NCI-H1436 treated with DMSO at 0.1 percent for 48 hours (cell line): Measurements from ENCODE around the gene AKAP8L.

Source experiments
- DNase-seq: peaks from one replicate; lab custom pipeline; 2025; lab: John Stamatoyannopoulos, UW

AKAP8L gene

GRCh38 chr19:15432629-15433518 is 14.1 kb upstream of the AKAP8L start:
- DNase-seq = no peak

DNA sequence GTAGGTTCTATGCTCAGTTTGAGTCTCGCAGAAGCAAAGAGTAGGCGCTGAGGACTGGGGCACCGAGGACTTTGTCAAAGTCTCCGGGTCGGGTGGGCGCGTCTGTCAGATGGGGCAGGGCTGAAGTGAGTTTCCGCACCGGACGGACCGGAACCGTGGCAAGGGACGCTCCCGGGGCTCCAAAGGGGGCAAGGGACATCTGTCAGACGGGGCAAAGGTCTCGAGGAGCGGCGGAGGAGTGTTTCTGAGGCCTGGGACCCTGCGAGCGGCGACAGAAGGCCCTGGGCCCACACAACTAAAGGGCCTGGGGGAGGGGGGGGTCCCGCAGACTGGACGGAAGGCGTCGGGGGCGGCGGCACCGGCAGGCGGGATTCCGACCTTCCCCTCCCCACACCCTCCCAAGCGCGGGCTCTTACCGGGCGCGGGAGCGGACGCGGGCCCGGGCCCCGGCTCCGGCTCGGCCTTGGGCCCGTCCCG is 13.3 kb upstream of the AKAP8L start:
- no peak for DNase-seq

- no peak for DNase-seq
Observed at GRCh38 chr19:15431396-15432017, 12.7 kb upstream of the AKAP8L start.

DNA sequence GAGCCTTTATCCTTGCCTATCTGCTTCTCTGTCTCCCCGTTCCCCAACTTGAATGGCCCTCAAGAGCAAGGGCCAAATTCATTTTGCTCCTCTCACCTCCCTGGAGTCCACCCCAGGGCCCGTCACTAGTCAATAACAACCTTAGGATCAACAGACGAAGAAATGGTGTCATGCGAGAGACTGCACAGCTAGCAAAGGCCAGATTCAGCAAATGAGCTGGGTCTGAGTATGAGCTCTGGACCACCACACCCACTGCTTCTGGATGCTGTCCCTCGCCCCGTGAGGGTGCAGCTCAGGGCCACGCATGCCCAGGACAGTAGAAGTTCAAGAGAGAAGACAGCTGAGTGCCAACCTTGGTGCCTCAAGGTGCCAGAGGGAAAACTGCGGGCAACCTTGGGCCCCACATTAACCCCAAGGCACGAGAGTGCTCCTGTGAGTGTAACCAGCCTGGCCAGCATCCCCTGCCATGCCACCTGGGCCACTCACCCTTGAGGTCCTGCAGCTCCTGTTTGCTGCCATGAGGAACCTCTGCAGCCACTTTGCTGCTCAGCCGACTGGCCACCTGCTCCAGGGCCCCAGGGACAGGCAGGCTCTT is 11.8 kb upstream of the AKAP8L start:
- no peak for DNase-seq

DNA sequence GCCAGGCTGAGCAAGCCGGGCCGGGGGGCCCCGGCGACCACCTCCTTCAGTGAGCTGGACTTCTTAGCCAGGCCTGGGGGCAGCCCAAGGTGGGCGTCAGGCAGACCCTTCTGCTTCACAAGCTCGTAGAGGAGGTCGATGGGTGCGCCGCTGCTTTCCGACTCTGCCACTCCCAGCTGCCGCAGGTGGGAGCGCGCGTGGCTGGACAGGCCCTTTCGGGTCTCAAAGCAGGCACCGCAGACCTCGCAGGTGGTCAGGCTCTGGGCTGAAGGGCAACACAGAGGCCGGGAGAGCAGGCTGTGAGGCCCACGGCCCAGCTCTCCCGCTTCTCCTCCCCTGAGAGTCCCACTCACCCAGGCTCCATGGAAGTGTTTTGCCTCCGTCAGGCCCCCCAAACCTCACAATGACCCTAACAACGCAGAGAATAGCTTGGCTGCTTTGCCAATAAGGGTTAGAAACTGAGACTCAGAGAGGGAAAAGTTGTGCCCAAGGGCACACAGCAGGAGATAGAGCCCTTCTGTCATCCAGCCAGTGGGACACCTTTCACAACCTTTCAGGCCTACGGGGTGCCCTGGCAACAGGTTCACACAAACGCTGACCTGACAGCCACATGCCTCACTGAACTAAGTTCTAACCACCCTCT is 11.2 kb upstream of the AKAP8L start:
- no peak for DNase-seq

GRCh38 chr19:15428956-15429824 is 10.4 kb upstream of the AKAP8L start:
- DNase-seq = no peak

GRCh38 chr19:15427991-15428471 is 9.2 kb upstream of the AKAP8L start:
- no peak for DNase-seq

DNA sequence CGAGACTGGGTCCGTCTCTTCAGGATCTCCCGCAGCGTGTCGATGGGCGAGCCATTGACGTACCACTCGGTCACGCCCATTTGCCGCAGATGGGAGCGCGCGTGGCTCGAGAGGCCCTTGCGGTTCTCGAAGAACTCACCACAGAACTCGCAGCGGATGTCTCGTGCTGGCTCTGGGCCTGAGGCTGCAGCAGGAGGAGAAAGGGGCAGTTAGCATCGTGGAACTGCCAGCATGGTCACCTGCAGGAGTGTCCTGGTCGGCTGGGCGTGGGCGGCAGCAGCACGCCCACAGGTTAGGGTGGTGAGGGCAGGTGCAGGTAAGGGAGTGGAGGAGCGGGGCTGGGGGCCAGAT is 8.5 kb upstream of the AKAP8L start:
- DNase-seq = no peak

- DNase-seq = no peak
Observed at GRCh38 chr19:15426485-15427349, 7.9 kb upstream of the AKAP8L start.

DNA sequence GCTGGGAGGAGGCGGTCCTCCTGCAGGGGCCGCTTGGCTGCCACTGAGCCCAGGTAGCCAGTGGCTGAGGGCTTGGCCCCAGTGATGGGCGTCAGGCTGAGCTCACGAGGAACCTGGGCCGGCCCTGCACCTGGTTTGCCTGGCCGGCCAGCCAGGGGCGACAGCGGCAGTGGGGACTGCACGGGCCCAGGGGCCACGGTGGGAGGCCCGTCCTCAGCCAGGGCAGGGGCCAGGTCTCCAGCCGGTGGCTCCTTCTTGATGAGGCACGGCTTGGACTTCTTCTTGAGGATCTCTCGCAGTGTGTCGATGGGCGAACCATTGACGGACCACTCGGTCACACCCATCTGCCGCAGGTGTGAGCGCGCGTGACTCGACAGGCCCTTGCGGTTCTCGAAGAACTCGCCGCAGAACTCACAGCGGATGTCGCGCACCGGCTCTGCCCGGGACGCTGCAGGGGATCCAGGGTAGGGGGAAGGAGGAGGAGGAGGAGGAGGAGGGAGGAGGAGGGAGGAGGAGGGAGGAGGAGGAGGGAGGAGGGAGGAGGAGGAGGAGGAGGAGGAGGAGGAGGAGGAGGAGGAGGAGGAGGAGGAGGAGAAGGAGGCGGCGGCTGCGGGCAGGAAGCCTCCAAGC is 6.6 kb upstream of the AKAP8L start:
- no peak for DNase-seq

DNA sequence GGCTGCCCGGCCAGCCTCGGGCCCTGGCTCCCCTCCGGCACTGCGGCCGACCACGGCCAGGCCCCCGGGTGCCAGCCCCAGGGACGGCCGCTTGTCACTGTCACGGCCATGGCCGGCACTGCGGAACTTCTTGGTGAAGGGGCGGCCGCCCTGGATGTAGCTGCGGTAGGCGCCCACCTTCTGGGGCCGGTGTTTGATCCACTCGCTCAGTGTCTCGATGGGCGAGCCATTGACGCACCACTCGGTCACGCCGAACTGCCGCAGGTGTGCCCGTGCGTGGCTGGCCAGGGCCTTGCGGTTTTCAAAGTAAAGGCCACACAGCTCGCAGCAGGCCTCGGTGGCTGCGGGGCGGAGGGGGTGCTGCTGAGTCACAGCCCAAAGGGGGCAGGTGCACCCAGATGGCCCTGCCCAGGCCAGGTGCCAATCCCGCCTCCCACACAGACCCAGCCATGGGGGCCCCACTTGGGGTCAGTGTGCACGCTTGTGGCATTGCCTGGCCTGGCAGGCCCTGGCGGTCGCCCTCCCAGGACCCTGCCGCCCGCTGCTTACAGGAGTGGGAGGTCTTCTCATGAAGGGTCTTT is 6.0 kb upstream of the AKAP8L start:
- DNase-seq = no peak

GRCh38 chr19:15424121-15424520 is 5.3 kb upstream of the AKAP8L start:
- no peak for DNase-seq

DNA sequence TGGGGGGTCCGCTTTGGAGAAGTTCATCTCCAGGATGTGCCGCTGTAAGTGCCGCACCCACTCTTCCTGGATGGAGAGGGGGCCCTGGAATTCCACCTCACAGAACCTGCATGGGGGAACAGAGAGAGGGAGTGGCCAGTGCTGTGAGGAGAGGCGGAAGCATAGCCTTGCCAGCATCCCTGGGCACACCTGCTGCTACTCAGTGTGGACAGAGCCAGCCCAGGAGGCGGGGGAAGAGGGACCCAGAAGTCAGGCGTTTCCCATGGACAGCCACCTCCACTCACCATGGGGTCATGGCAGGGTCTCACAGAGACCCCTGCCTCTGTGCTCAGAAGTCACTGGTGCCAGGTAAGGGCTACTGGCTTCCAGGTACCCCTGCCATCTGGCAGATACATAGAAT is 4.3 kb upstream of the AKAP8L start:
- DNase-seq = no peak

DNA sequence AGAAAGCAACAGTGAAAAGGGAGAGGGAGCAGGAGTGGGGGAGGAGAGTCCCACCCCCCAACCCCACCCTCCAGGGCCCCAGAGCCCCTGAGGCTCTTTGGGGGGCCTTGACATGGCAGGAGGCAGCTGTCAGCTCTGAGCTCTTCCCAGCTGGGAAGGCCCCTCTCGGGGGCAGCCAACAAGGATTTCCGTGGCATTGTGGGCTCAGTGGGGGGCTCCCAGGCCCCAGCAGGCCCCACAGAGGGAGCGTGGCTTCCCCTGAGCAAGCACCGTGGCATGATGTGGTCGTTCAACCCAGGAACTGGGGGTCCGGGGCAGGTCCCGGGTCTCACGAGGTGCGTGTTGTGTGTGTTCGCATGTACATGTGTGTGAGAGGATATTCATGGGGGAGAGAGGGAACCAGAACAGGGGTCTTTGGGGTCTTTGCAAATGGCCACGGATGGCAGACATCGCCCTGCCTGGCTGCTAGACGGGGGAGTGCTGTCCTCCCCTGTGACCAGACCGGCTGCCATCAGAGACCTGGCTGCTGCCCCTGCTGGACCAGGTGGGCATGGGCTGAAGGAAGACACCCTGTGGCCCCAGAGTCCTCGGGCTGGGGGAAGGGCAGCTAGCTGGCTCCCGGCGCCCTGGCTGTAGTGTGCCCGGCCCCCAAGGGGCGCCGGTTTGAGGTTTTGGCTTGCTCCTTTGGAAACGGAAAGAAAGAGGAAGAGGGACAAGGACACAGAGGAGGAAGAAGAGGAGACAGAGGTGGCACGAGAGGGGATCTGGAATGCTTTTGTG is 3.7 kb upstream of the AKAP8L start:
- no peak for DNase-seq

- no peak for DNase-seq
Observed at GRCh38 chr19:15421721-15422260, 3.0 kb upstream of the AKAP8L start.

DNA sequence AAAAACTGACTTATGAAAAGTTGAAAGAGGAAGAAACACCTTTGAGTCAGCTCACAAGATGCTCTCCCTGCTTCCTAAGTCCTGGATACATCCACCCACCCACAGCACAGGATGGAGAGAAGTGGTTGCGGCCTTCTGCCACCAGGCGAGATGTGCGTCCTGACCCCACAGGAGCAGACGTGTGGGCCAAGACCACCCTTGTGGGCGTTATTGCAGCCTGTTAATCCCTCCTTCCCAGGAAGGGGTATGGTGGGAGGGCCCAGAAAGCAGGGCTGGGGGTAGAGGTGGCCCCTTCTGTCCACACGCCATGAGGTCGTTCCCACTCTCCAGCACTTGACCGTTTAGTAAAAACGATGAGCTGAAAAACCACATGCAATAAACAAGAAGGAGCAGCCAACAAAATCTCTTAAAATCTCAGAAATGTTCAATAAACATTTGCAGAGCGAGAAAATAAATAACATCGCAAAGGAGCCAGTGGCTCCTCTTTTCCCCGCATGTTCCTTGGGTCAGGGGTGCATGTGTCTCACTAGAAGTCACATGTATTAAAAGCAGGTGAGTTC is 2.4 kb upstream of the AKAP8L start:
- DNase-seq = no peak

DNA sequence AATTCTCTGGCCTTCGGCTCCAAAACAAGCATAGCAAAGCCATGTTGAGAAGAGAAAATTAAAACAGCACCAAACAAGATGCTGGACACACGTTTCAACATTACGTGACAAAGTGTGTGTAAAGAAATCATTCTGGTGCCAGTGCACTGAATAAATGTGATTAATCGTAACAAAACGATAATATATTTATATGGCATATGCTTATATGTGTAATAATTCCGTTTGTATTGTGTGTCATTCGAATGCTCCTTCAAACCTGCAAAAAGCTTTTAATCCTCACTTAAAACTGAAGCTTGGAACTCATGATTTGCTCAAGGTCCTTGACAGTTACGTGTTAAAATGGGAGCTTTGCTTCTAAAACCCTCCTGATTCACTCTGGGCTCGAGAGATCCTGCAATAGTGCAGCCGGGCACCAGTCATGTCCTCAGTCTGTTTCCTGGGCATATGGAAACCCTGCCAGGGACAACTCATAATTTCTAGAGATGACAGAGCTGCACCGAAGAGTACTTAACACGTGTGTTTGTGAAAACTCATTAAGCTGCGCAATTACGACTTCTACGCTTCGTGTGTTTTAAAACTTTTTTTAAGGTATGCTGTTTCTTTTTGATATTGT is 731 bp upstream of the AKAP8L start:
- no peak for DNase-seq

DNA sequence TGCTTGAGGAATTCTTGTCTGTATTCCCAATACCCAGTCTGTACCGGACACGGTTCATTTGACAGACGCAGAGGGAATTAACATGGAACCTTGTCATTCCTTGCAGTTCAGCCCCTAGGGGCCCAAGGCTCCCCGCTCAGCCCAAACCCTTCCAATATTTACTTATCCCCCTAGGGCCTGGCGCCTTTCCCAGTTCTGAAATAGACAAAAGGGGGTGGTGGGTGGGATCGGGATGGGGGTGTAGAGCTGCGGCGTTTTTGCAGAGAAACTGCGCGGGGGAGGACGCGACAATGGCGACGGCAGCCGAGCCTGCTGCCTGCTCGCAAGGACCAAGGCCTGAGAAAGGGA is 583 bp downstream of the AKAP8L start:
- no peak for DNase-seq
